Stimulated activated CD8-positive, alpha-beta memory T cell treated with anti-CD3 and anti-CD28 coated beads, Interleukin-2, amount 100 ng/mL, for 1 hour (primary cell): Measurements from ENCODE around the gene IL19.

Source experiments
- DNase-seq, 2 donors: peaks; one replicate each; pipeline ENCODE4 v3.0.0-alpha.2; 2020; ENCODE audit warnings: low read depth in 2 of 2

IL19 gene

GRCh38 chr1:206770531-206771337 is at the start of gene IL19:
Gene IL19 (plus strand): TSS chr1:206770773. CDS start chr1:206836663, 65,890 bp downstream.
- no peak for DNase-seq

DNA sequence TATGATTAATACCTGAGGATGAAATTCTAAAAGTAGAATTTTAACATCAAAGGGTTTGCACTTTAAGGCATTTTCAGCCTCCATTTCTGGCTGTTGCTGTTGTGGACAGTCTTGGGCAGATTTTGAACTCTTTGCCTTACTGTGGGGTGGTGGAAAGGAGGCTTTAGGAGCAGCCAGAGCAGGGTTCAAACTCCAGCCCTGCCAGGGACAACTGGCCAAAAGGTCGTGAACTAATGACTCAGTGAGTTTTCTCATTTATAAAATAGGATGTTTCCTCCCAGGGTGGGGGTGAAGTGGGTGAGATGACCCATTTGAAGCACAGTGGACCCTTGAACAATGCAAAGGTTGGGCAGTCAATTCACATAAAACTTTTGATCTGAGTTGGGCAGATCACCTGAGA is 49.1 kb upstream of the IL19 start:
- DNase-seq, result no peak

GRCh38 chr1:206722751-206723461 is 47.7 kb upstream of the IL19 start:
- DNase-seq, result no peak

- DNase-seq, result no peak
These were observed 47.1 kb upstream of the IL19 start for GRCh38 chr1:206723462-206723804.

- no peak for DNase-seq
These were observed 46.6 kb upstream of the IL19 start for GRCh38 chr1:206723805-206724472.

DNA sequence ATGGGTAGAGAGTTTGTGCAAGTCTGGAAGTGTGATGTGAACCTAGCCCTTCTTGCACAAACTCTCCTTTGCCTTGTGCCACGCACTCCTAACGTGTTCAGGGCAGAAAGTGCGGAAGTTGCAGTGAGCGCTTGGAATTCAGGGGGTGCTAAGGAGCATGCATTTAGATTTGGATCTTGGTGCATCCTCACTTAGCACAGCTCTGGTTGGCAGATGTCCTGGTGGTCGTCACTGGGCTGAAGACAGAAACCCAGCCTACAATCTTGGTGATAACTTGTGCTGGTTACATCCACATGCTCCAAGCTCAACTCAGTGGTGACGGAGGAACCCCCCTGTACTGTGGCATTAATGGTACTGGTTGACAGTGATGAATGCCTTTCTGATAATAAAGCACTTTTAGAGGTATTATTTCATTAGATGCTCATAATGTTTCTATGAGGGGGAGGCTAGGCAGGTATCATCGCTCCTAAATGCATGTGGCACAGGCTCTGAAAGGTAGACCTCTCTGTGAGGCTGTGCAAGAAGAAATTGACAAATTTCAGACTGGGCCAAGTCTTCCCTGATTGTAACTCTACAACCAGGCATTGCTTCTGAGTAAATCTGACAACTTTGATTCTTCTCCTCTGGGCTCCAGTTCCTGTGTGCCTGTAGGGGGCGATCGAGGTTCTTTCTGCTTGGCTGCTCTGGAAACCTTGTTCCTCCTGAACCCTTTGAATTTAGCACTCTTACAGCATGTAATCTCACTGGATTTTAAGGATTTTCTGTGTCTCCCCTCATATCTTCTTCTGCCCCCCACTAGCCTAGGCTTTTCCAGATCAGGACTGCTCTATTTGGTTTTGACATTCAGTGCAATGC is 45.2 kb upstream of the IL19 start:
- peak in 1 of 2 donors; percentile 30 for DNase-seq

GRCh38 chr1:206727981-206728696 is 42.4 kb upstream of the IL19 start:
- DNase-seq, result no peak

DNA sequence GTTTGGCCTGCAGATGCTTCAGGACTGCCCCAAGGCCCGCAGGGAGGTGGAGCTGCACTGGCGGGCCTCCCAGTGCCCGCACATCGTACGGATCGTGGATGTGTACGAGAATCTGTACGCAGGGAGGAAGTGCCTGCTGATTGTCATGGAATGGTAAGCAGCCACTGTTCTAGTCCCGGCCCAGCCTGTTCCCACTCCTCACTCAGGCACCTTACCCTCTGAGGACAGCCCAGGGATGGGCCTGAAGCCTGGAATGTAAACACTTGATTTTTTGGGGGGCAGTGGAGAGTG is 41.9 kb upstream of the IL19 start:
- DNase-seq, result no peak

DNA sequence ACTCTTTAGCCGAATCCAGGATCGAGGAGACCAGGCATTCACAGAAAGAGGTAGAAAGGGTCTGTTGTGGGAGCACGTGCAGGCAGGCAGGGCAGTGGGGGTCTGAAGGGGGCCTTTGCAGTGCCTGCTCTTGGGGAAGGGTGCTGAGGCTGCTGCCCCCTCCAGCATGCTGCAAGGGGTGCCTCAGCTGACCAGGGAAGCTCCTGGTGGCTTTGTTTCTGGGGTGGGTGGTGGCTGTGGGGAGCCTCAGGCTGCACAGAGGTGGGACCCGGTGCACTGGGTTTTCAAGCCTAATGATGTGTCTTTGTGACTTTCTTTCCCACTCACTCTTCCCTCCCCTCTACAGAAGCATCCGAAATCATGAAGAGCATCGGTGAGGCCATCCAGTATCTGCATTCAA is 41.5 kb upstream of the IL19 start:
- no peak for DNase-seq

DNA sequence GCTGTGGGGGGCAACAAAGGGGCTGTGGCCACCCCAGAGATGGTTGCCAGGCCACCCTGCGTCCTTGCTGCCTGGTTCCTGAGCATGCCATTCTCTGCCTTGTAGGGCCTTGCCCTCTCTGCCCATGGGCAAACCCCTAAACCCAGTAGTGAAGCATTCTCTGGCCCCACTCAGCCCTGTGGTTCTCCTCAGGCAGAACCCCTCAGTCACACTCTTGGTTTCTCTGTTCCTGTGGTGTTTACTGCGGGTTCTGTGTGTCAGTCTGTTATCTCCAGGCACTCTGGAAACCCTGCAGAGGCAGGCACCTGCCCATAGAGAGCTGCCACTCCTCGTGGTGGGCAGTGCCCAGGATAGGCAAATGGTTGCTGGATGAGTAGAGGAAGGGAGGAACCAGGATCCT is 41.1 kb upstream of the IL19 start:
- no peak for DNase-seq

DNA sequence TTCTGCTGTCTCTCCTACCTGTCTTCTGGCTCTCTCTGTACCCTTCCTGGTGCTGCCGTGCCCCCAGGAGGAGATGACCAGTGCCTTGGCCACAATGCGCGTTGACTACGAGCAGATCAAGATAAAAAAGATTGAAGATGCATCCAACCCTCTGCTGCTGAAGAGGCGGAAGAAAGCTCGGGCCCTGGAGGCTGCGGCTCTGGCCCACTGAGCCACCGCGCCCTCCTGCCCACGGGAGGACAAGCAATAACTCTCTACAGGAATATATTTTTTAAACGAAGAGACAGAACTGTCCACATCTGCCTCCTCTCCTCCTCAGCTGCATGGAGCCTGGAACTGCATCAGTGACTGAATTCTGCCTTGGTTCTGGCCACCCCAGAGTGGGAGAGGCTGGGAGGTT is 38.1 kb upstream of the IL19 start:
- no peak for DNase-seq

GRCh38 chr1:206732992-206733391 is 37.6 kb upstream of the IL19 start:
- DNase-seq, result no peak

GRCh38 chr1:206734499-206735142 is 36.0 kb upstream of the IL19 start:
- DNase-seq, result peak; percentile 58 to 63

- no peak for DNase-seq
These were observed 35.0 kb upstream of the IL19 start for GRCh38 chr1:206735553-206736031.

DNA sequence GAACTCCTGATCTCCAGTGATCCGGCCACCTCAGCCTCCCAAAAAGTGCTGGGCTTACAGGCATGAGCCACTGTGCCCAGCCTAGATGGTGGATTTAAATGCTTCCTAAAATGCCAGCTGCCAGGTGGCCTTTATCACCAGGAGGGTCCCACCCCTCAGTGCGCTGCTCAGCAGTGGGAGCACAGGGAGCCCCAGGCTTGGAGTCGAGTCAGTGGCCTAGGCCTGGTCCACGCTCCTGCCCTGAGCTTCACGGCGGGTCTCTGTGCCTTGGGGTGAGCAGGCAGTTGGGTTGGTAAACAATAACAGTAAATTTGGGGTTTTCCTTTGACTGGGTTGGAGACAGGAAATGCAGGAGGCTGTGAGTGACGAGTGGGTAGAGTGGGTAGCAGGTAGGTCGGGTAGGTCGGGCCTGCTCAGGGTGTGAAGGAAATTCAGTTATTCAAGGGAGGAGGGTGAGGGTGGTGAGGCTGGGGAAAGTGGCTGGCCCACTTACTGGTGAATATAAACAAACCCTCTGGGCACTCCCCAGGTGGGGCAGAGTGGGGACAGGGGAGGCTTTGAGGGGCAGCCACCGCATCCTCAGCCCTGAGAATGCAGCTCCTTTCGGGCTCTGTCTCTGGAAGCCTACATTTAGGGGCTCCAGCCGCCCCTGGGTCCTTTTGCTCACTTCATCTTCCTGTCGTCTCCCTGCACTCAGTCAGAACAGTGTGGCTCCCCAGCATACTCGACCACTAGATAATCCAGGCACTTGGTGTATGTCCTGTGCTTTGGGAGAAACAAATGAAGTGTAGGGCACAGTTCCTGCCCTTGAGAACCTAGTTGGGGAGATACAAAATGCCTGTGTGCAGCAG is 33.5 kb upstream of the IL19 start:
- DNase-seq, result peak in 1 of 2 donors; percentile 26

GRCh38 chr1:206737729-206738201 is 32.8 kb upstream of the IL19 start:
- DNase-seq, result no peak

- DNase-seq, result no peak
These were observed 31.9 kb upstream of the IL19 start for GRCh38 chr1:206738370-206739366.

GRCh38 chr1:206739411-206740076 is 31.0 kb upstream of the IL19 start:
- no peak for DNase-seq
